Right atrium auricular region (tissue), 2 donors: Measurements from ENCODE around the gene WNT9B. TPM values are rescaled to one million over a fixed set of nuclear protein-coding genes. Genes with fewer than 3 reads are reported as not detected.

Experiments
- DNase-seq: peaks from one replicate; pipeline ENCODE4 v3.0.0-alpha.2; 2019; ENCODE audit warnings: low spot score
- H3K27ac ChIP-seq, 2 donors: fragments of 200-600 bp; sonication (generic); 1 replicate in 1 of 2; 2 replicates in 1 of 2; pipeline ENCODE4 v1.5.1; 2016 to 2019
- H3K27me3 ChIP-seq, 2 donors: fragments of 200-600 bp; sonication (generic); one replicate each; pipeline versions ENCODE4 v1.5.1 to v1.6.0; 2017 to 2019
- H3K36me3 ChIP-seq: fragments of 200-600 bp; sonication (generic); one replicate; pipeline ENCODE4 v1.5.1; 2016
- H3K4me1 ChIP-seq, 2 donors: fragments of 200-600 bp; sonication (generic); one replicate each; pipeline versions ENCODE4 v1.5.1 to v1.6.0; 2017 to 2019
- H3K4me3 ChIP-seq, 2 donors: fragments of 200-600 bp; sonication (generic); 1 replicate in 1 of 2; 2 replicates in 1 of 2; pipeline ENCODE4 v1.5.1; 2017 to 2019; ENCODE audit warnings: mild to moderate bottlenecking in 1 of 2, moderate library complexity in 1 of 2
- H3K9me3 ChIP-seq, 2 donors: fragments of 200-600 bp; sonication (generic); one replicate each; pipeline ENCODE4 v1.5.1; 2019
- total RNA-seq, 2 donors: library from RNA; depleted of rRNA; stranded (reverse); fragments of >200 nt; gene quantifications; one replicate each; pipeline ENCODE4 v1.1.0, GENCODE V29; 2016
- TF ChIP-seq, protein P1 (sequence below), 2 donors: fragments of 200-600 bp; sonication (generic); IDR thresholded peaks; one replicate each; pipeline ENCODE4 v1.5.1; 2019; ENCODE audit warnings: antibody characterized with exemption in 2 of 2

Gene WNT9B
- total RNA-seq, 2 donors from 2014 or later: 2.4 to 22.1 TPM

- TF ChIP-seq, protein P1, sequence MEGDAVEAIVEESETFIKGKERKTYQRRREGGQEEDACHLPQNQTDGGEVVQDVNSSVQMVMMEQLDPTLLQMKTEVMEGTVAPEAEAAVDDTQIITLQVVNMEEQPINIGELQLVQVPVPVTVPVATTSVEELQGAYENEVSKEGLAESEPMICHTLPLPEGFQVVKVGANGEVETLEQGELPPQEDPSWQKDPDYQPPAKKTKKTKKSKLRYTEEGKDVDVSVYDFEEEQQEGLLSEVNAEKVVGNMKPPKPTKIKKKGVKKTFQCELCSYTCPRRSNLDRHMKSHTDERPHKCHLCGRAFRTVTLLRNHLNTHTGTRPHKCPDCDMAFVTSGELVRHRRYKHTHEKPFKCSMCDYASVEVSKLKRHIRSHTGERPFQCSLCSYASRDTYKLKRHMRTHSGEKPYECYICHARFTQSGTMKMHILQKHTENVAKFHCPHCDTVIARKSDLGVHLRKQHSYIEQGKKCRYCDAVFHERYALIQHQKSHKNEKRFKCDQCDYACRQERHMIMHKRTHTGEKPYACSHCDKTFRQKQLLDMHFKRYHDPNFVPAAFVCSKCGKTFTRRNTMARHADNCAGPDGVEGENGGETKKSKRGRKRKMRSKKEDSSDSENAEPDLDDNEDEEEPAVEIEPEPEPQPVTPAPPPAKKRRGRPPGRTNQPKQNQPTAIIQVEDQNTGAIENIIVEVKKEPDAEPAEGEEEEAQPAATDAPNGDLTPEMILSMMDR (IDR thresholded peaks at IDR 0.05): no peak
- no peak for DNase-seq
Measured at GRCh38 chr17:46817151-46817900, 34.1 kb upstream of the WNT9B start.

DNA sequence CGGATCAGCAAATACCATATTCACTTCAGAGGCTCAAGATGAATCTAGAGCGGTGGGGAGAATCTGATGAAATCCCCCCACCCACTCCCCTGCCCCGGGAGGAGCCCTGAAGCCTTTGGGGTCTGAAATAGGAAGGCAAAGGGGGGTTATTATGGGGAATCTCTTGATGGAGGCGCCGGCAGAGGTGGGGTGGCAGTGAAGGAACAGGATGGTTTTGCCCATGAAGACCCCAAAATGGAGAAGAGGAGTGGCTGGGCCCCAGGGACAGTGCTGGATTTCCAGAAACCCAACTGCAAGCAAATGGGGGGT lies 33.5 kb upstream of the WNT9B start:
- Histone ChIP-seq H3K36me3 (no peaks in the 10 kb centered on the region), H3K27ac (no peak overlapping the region), H3K9me3 (no peaks in the 10 kb centered on the region), H3K4me3 (peak overlapping the region in 1 of 2 donors; percentile 48), H3K4me1 (peaks cover 0 to 24% of the 10 kb centered on the region in 2 donors), H3K27me3 (peaks cover 26 to 63% of the 10 kb centered on the region in 2 donors)
- TF ChIP-seq, protein P1 (IDR thresholded peaks at IDR 0.05): no peak
- DNase-seq: no peak

More at GRCh38 chr17:46817151-46817900, 34.1 kb upstream of the WNT9B start:
- no peak overlapping the region for H3K27ac ChIP-seq
- no peaks in the 10 kb centered on the region for H3K36me3 ChIP-seq
- H3K27me3 ChIP-seq: peaks cover 26 to 60% of the 10 kb centered on the region in 2 donors
- H3K9me3 ChIP-seq: no peaks in the 10 kb centered on the region
- H3K4me1 ChIP-seq: peaks cover 0 to 24% of the 10 kb centered on the region in 2 donors
- no peak overlapping the region for H3K4me3 ChIP-seq

DNA sequence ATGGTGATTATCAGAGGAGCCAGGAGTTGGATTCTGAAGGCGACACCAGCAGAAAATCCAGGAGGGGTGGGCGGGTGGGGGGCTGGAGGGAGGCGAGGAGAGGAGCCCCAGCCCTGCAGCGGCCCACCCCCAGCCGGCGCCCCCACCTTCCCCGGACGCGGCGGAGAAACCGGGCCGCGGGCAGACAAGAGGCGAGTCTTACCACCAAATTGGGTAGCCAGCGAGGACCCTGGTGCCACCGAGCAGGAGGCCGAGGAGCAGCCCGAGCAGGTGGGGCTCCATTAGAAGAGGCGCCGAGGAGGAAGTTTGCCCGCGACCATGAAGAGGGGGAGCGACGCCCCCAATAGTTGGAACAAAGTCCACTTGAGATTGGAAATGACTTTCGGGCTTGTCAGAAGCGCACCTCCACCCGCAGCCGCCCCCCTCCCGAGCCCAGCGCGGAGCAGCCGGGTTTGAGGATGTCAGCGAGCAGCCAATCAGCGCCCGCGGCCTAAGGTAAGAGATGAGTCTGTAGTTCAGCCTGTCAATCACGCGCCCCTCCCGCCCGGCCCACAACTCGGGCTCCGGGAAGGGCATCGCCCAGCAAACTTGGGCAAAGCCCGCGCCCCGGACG lies 33.0 kb upstream of the WNT9B start, which contains the start of gene WNT3:
WNT3 (minus strand) TSS at position 377 of the 613 bp plus-strand sequence; CDS start at position 282, 95 bp downstream.
- peaks cover 0 to 24% of the 10 kb centered on the region in 2 donors for H3K4me1 ChIP-seq
- no peak for DNase-seq
- peaks cover 26 to 62% of the 10 kb centered on the region in 2 donors for H3K27me3 ChIP-seq
- H3K27ac ChIP-seq: no peak within 1 kb of the TSS
- TF ChIP-seq, protein P1 (IDR thresholded peaks at IDR 0.05): no peak
- no peaks in the 10 kb centered on the region for H3K36me3 ChIP-seq
- peak within 1 kb of the TSS; percentile 22 to 48 for H3K4me3 ChIP-seq
- H3K9me3 ChIP-seq: no peaks in the 10 kb centered on the region

DNA sequence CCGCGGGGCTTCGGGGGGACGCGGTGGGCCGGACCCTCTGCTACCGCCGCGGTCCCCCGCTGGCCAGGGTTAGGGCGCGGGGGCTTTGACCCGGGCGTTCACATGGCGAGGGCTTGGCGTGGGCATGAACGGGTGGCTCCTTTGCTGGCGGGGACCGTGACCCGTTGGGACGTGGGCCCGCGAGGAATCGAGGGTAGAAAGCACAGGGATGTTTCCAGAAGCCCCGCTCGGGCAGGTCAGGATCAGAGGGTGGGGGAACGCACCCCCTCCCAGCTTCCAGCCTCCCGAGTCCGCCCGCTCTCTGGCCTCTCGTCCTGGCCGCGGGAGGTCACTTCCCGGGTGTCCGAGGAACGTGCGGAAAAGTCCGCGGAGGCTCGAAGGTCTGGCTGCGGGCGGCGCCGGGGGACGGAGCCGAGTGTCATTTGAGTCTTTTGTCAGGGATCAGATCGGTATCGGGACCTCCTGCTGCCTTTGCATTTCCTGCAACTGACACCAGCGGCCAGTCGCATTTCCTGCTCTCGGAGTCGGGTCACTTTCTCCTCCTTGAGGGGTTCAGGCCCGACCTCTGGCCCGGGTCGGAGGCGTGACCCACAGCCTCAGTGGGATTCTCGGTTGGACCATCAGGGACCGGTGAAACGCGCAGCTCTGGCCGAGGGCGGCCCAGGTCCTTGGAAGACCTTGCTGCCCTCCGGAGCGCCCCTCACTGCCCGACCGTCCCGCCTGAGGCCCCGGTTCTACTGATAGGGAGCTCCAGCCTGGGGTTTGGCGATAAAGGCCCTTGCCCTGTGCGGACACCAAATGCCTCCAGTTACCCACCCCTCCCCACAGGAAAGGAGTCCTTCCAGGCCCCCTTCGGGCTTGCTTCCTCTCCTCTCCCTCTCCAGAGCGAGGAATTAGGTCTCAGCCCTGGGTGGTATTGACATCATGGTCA lies 32.2 kb upstream of the WNT9B start:
- Histone ChIP-seq H3K27me3 (peaks cover 26 to 62% of the 10 kb centered on the region in 2 donors), H3K4me3 (peak overlapping the region; percentile 22 to 48), H3K4me1 (peaks cover 0 to 24% of the 10 kb centered on the region in 2 donors), H3K9me3 (no peaks in the 10 kb centered on the region), H3K36me3 (no peaks in the 10 kb centered on the region), H3K27ac (no peak overlapping the region)
- DNase-seq: no peak
- TF ChIP-seq, protein P1 (IDR thresholded peaks at IDR 0.05): no peak

DNA sequence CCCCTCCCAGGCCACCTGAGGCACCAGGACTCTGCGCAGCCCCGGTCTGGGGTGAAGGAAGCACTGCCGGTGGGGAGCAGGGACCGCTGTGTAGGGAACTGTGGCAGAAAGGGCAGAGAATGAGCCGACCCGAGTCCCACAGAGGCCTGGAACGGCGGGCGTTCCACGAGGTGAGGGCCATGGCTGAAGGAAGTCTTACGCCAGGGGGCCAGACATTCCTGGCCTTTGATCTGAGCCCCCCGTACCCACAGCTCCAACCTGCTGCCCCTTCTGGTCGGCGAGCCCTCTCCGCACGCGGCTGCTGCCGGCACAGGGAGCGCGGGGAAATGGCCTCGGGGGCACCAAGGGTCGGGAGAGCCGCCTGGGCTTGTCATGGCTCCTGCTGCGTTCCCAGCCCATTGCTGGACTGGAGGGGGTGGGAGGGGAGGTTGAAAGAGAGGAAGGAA lies 31.5 kb upstream of the WNT9B start:
- H3K27ac ChIP-seq: no peak overlapping the region
- no peaks in the 10 kb centered on the region for H3K9me3 ChIP-seq
- H3K27me3 ChIP-seq: peaks cover 26 to 62% of the 10 kb centered on the region in 2 donors
- no peaks in the 10 kb centered on the region for H3K36me3 ChIP-seq
- TF ChIP-seq, protein P1 (IDR thresholded peaks at IDR 0.05): no peak
- peaks cover 0 to 24% of the 10 kb centered on the region in 2 donors for H3K4me1 ChIP-seq
- no peak overlapping the region for H3K4me3 ChIP-seq
- no peak for DNase-seq
